ENCODE measurements around the gene RBPMS2.
A peak's percentile ranks its signal among the peaks of the same experiment; 100 is the strongest.

Gene RBPMS2

DNA sequence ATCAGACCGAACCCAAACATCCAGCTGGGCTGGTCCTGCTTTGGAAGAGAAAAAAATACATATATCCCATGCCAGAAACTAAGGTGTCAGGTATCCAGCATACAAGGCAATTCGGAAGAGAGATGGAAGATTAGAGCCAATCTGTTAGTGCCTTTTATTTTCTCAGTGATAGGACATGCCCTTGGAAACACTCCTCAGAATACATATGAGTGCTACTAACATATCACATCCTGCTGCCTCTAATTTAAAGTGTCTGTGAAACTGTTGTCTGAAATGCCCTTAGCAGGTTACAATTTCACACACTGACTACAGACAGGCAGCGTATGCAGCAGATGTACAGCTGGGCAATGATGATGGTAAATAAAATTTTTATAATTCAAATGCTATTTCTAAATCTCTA is 78.9 kb downstream of the RBPMS2 start:
- H3K27ac Mint-ChIP-seq = no peak overlapping the region
- no peak for DNase-seq
- no peaks in the 10 kb centered on the region for H3K9me3 Mint-ChIP-seq
- H3K36me3 Mint-ChIP-seq (ENCODE audit: low read depth) = peaks cover 41% of the 10 kb centered on the region
- H3K4me1 Mint-ChIP-seq = peaks cover 61% of the 10 kb centered on the region
- no peaks in the 10 kb centered on the region for H3K27me3 Mint-ChIP-seq (ENCODE audit: low read depth, poor library complexity)
- H3K4me3 Mint-ChIP-seq = no peak overlapping the region
- TF ChIP-seq, protein P1, sequence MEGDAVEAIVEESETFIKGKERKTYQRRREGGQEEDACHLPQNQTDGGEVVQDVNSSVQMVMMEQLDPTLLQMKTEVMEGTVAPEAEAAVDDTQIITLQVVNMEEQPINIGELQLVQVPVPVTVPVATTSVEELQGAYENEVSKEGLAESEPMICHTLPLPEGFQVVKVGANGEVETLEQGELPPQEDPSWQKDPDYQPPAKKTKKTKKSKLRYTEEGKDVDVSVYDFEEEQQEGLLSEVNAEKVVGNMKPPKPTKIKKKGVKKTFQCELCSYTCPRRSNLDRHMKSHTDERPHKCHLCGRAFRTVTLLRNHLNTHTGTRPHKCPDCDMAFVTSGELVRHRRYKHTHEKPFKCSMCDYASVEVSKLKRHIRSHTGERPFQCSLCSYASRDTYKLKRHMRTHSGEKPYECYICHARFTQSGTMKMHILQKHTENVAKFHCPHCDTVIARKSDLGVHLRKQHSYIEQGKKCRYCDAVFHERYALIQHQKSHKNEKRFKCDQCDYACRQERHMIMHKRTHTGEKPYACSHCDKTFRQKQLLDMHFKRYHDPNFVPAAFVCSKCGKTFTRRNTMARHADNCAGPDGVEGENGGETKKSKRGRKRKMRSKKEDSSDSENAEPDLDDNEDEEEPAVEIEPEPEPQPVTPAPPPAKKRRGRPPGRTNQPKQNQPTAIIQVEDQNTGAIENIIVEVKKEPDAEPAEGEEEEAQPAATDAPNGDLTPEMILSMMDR (IDR thresholded peaks at IDR 0.05) = no peak

- no peak for DNase-seq
- Mint-ChIP-seq H3K27ac (peak overlapping the region; percentile 77), H3K36me3 (ENCODE audit: low read depth) (peaks cover 47% of the 10 kb centered on the region), H3K9me3 (no peaks in the 10 kb centered on the region), H3K4me1 (peaks cover 60% of the 10 kb centered on the region), H3K4me3 (no peak overlapping the region), H3K27me3 (ENCODE audit: low read depth, poor library complexity) (no peaks in the 10 kb centered on the region)
- TF ChIP-seq, protein P1 (IDR thresholded peaks at IDR 0.05) = no peak
Observed at GRCh38 chr15:64695561-64695992, 79.8 kb downstream of the RBPMS2 start.

DNA sequence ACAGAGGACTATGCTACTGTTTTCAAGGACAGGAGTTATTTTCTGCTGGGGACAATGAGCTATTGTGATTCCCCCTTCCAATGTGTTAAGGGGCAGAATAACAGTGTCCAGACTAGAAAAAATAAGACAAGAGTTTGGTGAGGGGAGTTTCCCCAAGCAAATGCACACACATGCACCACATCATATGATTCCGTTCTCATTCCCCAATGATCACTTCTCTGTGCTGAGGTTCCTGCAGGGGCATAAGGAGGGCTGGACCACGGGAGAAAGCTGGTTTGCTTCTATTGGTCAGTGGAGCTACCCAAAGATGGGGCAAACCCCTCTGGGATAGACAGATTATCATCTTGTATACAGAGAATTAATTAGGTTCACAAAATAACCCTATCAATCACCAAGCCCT is 80.6 kb downstream of the RBPMS2 start:
- Mint-ChIP-seq H3K27ac (peak overlapping the region; percentile 78), H3K4me3 (no peak overlapping the region), H3K27me3 (ENCODE audit: low read depth, poor library complexity) (no peaks in the 10 kb centered on the region), H3K4me1 (peaks cover 55% of the 10 kb centered on the region), H3K36me3 (ENCODE audit: low read depth) (peaks cover 55% of the 10 kb centered on the region), H3K9me3 (no peaks in the 10 kb centered on the region)
- TF ChIP-seq, protein P1 (IDR thresholded peaks at IDR 0.05) = no peak
- DNase-seq = no peak

GRCh38 chr15:64693134-64693533 is 82.3 kb downstream of the RBPMS2 start:
- H3K9me3 Mint-ChIP-seq = no peaks in the 10 kb centered on the region
- peak overlapping the region; percentile 59 for H3K27ac Mint-ChIP-seq

GRCh38 chr15:64691896-64692565 is 83.4 kb downstream of the RBPMS2 start:
- H3K27ac Mint-ChIP-seq = peak overlapping the region; percentile 72
- DNase-seq = no peak
- H3K4me1 Mint-ChIP-seq = peaks cover 53% of the 10 kb centered on the region
- peaks cover 65% of the 10 kb centered on the region for H3K36me3 Mint-ChIP-seq (ENCODE audit: low read depth)
- no peaks in the 10 kb centered on the region for H3K9me3 Mint-ChIP-seq
- no peak overlapping the region for H3K4me3 Mint-ChIP-seq
- no peaks in the 10 kb centered on the region for H3K27me3 Mint-ChIP-seq (ENCODE audit: low read depth, poor library complexity)
- TF ChIP-seq, protein P1 (IDR thresholded peaks at IDR 0.05) = no peak

More at GRCh38 chr15:64693134-64693533, 82.3 kb downstream of the RBPMS2 start:
- Mint-ChIP-seq H3K4me3 (no peak overlapping the region), H3K36me3 (ENCODE audit: low read depth) (peaks cover 65% of the 10 kb centered on the region), H3K27me3 (ENCODE audit: low read depth, poor library complexity) (no peaks in the 10 kb centered on the region), H3K4me1 (peaks cover 52% of the 10 kb centered on the region)
- DNase-seq = no peak
- TF ChIP-seq, protein P1 (IDR thresholded peaks at IDR 0.05) = no peak

Data from nephron progenitor cell (in vitro differentiated cells).